GM15510 (cell line): ENCODE data around the gene TNP2.
A peak's percentile ranks its signal among the peaks of the same experiment; 100 is the strongest.

Experiments used
- POLR2A ChIP-seq: IDR thresholded peaks from 3 replicates; pipeline ENCODE4 v1.6.1; 2011; ENCODE audit warnings: borderline replicate concordance; ENCODE audit not compliant: insufficient read length; ENCODE audit errors: extremely low read depth

Gene TNP2

DNA sequence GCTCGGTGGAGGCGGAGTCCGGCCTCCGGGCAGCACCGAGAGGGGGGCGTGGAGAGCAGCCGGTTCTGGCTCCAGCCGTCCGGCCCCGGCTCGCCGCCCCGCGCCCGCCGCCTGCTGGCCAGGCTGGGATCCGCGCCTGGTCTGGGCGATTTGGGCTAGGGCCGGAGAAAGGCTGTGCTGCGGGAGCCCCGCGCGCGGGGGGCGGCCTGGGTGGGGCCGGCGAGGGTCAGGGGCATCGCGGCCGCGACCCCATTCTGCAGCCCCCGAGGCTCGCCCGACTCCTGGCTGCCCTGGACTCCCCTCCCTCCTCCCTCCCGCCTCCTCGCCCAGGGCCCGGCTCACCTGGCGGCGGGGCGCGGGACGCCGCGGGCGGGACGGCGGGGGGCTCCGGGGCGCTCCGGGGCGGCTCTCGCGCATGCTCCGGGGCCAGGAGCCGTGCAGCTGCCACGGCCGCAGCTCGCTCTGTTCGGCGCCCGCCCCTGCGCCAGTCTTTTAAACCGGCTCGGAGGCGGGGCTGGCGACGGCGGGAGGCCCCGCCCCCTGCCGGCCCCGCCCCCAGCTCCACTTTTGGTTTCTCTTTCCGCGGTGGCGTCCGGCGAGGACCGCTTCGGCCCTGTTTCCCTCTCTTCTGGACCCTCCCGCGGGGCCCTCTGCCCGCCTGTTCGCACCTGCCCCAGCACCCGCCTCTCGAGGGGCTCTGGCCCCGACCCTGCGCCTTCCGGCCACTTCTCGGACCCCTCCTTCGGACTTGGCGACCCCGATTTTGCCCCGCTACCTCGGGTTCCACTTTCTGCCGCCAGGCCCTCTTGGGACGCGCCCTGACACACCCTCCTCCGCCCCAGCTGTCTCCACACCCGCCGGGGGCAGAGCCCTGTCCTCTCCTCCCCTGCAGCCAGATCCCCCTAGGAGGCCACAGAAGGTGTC lies 13.1 kb downstream of the TNP2 start, which contains the start of gene SOCS1:
TSS of gene SOCS1 (minus strand) at position 468 of the 924 bp plus-strand sequence. CDS start 726 bp downstream, outside the sequence.
- peak; percentile 99 for TF ChIP-seq POLR2A

DNA sequence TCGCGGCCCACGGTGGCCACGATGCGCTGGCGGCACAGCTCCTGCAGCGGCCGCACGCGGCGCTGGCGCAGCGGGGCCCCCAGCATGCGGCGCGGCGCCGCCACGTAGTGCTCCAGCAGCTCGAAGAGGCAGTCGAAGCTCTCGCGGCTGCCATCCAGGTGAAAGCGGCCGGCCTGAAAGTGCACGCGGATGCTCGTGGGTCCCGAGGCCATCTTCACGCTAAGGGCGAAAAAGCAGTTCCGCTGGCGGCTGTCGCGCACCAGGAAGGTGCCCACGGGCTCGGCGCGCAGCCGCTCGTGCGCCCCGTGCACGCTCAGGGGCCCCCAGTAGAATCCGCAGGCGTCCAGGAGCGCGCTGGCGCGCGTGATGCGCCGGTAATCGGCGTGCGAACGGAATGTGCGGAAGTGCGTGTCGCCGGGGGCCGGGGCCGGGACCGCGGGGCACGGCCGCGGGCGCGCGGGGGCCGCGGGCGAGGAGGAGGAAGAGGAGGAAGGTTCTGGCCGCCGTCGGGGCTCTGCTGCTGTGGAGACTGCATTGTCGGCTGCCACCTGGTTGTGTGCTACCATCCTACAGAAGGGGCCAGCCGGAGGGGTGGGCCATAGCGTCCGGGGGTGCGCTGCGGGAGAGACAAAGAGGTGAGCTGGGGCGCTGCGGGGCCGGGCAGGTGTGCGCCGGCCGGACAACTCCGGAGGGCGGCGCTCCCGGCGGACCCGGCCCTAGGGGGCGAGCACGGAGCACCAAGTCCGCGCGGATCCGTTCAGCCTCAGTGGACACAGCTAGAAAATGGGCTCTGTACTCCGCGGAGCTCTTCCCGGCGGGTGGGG lies 14.0 kb downstream of the TNP2 start:
- TF ChIP-seq POLR2A: peak; percentile 43

DNA sequence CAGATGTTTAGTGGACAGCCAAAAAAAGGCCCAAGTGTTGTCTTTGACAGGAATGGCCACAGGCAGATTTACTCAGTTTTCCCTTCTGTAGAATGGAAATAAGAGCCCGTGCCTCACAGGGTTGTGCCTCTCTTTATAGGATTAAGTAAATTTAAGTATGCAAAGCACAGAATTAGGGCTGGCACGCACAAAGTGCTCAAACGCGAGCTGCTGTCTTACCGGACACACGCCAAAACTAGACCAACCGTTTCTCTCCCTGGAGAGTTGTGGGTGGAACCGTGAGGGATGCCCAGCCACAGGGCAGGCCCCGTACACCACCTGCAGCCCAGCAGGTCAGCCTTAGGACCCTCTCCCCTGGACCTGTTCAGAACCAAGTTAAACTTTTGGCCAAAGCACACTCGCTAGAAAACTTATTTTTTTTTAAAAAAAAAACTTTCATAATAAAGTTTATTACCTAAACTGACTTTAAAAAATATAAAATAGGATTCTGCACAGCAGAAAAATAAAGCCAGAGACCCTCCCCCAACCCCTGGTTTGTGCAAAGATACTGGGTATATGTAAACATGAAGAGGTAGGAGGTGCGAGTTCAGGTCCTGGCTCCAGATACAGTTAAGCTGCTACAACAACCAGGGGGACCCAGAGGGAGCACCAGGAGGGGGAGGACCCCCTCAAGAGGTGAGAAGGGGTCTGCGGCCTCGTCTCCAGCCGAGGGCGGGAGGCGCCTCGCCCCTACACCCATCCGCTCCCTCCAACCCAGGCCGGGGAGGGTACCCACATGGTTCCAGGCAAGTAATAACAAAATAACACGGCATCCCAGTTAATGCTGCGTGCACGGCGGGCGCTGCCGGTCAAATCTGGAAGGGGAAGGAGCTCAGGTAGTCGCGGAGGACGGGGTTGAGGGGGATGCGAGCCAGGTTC lies 14.9 kb downstream of the TNP2 start:
- TF ChIP-seq POLR2A: no peak

DNA sequence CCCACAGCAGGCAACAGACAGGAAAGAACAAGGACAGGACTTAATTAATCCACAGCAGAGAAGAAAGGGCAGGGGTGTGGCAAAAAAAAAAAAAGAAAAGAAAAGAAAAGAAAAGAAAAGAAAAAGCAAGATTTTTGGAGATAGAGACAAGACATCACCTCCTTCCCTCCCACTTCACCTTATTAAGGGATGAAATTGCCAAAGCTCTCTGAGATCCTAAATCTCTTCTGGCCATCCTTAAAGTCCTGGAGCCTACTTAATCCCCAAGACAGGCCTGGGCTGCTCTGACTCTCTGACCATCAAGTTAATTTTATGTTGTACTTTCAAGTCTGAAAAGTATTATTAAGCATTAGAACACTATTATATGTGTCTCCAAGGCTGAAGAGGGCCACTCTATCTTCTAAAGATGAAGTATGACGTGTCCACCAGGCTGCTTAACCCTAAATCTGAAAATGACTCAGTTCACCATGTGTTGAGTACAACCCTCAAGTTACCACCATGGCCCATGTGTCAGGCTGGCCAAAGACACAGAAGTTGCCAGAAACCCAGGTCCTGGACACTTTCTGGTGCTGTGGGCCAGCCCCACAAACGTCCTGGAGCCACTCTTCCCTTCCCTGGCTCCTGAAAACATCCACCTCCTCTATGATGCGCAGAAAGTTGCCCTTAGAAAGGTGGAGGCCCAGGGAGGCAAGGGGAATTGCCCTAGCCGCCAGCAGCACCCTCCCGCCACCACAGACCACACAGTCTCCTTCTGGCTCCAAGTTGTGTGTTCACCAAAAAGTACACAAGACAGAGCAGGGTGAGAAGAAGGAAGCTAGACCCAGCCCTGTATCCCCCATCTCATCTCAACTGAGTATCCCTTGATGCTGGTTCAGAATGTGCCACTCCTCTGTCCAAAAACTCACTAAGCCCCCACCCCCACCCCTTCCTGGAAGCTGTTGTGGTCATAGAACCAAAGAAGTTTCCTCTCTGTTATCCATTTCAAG lies 15.8 kb downstream of the TNP2 start:
- TF ChIP-seq POLR2A: no peak

DNA sequence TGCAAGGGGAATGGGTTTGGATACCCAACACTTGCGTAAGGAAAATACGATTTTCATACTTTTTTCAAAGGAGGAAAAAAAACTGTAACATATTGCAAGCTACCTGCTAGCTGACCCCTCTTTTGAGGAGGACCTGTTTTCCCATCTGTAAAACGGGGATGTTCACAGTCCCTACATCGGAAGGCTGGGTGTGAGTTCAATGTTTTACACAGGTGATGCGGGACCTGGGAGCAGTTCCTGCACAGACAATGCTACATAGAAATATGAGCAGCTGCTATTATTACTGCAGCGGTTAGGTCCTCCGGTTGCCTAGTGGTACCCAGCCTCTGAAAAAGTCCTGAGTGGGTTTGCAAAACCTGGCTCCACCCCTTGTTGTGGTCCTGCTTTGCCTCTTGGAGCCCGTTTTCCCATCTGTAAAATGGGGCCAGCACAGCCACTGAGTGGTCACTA lies 16.6 kb downstream of the TNP2 start:
- no peak for TF ChIP-seq POLR2A

DNA sequence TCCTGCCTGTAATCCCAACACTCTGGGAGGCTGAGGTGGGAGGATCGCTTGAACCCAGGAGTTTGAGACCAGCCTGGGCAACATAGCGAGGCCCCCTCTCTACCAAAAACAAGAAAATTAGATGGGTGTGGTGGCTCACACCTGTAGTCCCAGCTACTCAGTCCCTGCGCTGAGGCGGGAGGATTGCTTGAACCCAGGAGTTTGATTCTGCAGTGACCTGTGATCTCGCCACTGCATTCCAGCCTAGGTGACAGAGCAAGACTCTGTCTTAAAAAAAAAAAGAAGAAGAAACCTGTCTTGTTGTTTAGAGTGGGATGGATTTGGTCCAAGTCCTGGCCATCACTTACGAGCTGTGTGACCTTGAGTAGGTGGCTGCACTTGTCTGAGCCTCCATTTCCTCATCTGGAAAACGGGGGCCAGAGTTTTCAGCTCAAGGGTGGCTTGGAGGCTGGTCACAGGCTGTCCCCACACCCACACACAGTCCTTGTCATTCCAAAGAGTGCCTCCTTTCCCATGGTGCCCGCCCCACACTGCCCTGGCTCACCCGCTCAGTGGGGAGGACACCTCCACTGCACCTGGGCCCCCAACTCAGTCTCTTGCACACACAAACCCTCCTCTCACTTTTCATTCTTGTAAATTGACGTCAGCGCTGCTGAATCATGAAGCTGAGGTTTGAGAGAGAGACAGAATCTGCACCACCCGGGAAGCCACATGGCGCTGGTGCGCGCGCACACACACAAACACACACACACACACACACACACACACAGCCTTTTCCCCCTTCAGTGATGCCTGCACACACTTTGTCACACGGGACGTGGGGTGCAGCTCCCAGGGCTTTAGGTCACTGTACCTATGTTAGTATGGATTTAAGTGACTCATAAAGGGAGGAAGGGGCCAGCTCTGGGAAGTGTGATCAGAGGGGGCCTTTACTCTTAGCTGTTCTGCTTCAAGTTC lies 17.3 kb downstream of the TNP2 start:
- TF ChIP-seq POLR2A: peak; percentile 32

DNA sequence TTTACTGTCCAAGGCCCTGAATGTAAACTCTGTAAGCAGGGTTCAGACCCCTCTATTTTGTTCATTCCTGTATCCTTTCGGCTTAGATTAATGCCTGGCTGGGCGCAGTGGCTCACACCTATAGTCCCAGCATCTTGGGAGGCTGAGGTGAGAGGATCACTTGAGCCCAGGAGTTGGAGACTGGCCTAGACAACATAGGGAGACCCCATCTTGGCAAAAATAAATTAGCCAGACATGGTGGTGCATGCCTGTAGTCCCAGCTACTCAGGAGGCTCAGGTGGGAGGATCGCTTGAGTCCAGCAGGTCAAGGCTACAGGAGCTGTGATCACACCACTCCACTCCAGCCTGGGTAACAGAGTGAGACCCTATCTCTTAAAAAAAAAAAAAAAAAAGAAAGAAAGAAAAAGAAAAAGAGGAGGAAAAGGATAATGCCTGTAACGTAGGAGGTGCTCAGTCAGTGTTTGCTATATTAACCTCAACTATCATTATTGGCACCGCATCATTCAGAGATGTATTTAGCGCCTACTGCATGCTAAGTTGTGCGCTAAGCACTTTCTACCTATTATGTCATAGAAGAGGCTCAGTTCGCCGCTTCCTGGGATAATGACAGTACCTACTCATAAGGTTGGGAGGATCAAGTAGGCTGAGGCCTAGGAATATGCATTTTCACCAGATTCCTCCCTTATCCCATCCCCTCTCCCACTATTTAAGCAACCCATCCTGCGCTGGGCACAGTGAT lies 18.2 kb downstream of the TNP2 start:
- no peak for TF ChIP-seq POLR2A

DNA sequence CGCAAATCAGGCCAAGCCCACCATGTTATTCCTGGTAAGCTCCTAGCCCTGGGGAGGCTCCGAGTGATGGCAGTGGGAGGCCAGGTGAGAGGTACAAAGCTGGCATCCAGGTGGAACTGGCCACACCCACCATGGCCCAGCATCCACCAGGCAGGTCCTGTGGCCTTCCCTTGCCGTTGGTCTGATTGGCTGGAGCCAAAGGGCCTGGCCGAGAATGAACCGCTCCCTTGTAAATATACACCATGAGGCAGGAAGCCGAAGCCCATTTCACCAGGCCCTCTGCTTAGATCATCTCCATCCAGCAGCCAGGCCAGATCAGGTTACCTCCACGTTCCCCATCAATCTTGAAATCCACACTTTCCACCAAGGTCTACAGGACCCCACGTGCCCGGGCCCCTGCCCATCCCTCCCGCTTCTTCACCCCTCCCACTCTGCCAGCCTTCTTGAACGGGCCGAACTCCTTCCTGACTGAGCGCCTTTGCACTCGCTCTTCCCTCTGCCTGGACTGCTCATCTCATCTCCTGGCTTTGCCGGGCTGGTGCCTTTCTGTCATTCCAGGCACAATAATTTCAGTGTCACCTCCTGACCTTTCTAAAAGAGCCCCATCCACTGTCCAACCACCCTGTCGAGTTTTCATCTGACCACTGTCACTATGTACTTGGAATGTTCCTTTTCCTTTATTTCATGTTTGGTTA lies 18.9 kb downstream of the TNP2 start:
- no peak for TF ChIP-seq POLR2A

DNA sequence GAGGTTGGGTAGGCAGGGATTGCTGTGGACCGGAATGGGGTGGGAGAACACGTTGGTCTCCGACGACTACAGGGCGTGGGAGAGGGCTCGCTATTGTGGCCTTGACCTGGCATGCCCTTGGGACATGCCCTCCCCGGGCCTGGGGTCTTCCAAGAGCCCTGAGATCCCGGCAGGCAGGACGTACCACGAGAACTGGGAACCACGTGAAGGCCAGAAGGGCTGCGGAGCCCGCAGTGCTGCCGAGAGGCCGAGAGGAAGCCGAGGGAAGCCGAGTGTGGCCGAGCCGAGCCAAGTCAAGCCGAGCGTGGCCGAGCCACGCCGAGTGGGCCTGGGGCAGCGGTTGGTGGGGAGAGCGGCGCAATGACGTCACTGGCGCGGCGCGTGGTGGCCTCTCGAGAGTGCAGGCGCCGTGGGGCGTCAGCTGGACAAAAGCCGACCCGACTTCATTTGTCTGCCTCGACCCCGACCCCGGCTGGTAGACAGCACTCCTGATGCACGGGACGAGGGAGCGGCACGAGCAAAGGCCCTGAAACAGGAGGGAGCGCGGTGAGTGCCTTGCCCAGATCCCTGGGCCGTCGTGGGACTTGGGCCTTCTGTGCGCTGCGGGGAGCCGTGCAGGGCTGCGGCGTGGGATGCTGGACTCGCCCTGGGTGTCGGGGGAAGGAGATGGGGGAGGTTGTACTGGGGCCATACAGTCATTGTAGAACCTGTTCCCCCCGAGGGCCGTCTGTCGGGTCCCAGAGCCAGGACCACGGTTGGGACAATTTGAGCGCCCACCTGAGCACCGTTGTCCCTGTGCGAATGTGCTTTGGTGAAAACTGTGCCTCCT lies 19.7 kb downstream of the TNP2 start:
- no peak for TF ChIP-seq POLR2A

DNA sequence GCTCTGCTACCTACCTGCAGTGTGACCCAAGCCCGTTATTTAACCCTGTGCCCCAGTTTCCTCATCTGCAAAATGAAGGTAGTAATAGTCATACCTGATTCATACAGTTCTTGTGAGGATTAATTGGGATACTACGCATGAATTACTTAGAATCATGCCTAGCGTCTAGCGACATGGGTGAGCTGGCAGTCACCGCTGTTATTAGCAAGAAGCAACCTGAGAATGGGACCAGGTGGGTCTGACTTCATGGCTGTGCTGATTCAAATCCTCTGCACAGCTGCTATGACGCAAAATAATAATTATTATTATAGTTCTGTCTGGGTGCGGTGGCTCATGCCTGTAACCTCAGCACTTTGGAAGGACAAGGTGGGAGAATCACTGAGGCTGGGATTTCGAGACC lies 21.0 kb downstream of the TNP2 start:
- TF ChIP-seq POLR2A: no peak
